ENCODE results near the gene C6orf58.
"Not testable (repeated sequence)": the region's sequence is repeated elsewhere in the genome, so short reads cannot be mapped to it uniquely, and the experiment has no call there.

C6orf58 gene

DNA sequence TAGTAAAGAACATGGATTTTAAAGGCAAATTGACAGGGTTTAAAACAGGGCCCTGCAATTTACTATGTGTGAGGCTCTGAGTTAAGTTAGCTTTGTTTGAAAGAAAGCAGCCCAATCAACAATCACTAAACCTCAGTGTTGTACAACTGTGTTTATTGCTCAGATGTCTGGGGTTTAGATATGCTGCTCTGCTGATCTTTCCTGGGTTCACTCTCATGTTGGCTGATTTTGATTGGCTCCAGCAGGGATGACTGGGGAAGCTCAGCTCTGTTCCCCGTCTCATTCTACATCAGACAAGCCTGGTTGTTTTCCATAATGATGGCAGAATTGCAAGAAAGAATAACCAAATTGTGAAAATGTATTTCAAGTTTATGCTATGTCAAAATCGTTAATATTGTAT, 10.9 kb downstream of the C6orf58 start:
- no peaks in the 10 kb centered on the region for H4K20me1 ChIP-seq (ENCODE audit: insufficient read depth)
- H3K79me2 ChIP-seq (ENCODE audit: insufficient read depth, low read depth), result no peaks in the 10 kb centered on the region
- no peak overlapping the region for H2AFZ ChIP-seq (ENCODE audit: low read depth)
- H3K4me1 ChIP-seq (ENCODE audit: low read depth, poor library complexity, severe bottlenecking), result no peaks in the 10 kb centered on the region
- H3K27ac ChIP-seq, result no peak overlapping the region
- H3K27me3 ChIP-seq (ENCODE audit: insufficient read depth, low read depth), result no peaks in the 10 kb centered on the region
- no peak overlapping the region for H3K9ac ChIP-seq
- H3K4me3 ChIP-seq (IDR thresholded peaks at IDR 0.05; ENCODE audit: insufficient read depth, low read depth, low read length), result no peak overlapping the region
- H3K4me2 ChIP-seq, result no peak overlapping the region
- TF ChIP-seq, protein P1, sequence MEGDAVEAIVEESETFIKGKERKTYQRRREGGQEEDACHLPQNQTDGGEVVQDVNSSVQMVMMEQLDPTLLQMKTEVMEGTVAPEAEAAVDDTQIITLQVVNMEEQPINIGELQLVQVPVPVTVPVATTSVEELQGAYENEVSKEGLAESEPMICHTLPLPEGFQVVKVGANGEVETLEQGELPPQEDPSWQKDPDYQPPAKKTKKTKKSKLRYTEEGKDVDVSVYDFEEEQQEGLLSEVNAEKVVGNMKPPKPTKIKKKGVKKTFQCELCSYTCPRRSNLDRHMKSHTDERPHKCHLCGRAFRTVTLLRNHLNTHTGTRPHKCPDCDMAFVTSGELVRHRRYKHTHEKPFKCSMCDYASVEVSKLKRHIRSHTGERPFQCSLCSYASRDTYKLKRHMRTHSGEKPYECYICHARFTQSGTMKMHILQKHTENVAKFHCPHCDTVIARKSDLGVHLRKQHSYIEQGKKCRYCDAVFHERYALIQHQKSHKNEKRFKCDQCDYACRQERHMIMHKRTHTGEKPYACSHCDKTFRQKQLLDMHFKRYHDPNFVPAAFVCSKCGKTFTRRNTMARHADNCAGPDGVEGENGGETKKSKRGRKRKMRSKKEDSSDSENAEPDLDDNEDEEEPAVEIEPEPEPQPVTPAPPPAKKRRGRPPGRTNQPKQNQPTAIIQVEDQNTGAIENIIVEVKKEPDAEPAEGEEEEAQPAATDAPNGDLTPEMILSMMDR (conservative IDR thresholded peaks at IDR 0.05; ENCODE audit: low read depth, low read length), result no peak
- H3K36me3 ChIP-seq (ENCODE audit: insufficient read depth), result no peaks in the 10 kb centered on the region

DNA sequence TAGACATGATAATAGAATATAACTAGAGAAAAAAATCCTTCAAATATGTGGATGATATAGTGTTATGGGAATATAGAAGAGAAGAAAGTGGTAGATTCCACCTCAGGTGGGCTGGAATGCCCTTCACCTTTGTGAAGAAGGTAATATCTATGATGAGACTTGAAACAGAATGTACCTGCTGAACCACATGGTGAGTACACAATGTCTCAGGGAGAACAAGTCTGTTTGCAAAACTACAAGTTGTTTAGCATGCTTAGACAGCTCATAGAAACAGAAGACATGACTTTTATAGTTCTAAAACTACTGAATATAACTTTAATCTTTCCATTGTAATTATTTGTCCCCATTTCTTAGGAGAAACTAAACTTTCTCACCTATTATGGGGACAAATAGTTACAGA, 12.2 kb downstream of the C6orf58 start:
- H3K4me1 ChIP-seq (ENCODE audit: low read depth, poor library complexity, severe bottlenecking), result no peaks in the 10 kb centered on the region
- H2AFZ ChIP-seq (ENCODE audit: low read depth), result no peak overlapping the region
- H3K9ac ChIP-seq, result no peak overlapping the region
- H3K27me3 ChIP-seq (ENCODE audit: insufficient read depth, low read depth), result no peaks in the 10 kb centered on the region
- no peak overlapping the region for H3K4me2 ChIP-seq
- H3K27ac ChIP-seq, result no peak overlapping the region
- no peaks in the 10 kb centered on the region for H3K79me2 ChIP-seq (ENCODE audit: insufficient read depth, low read depth)
- TF ChIP-seq, protein P1 (conservative IDR thresholded peaks at IDR 0.05; ENCODE audit: low read depth, low read length), result no peak
- no peaks in the 10 kb centered on the region for H3K36me3 ChIP-seq (ENCODE audit: insufficient read depth)
- no peaks in the 10 kb centered on the region for H4K20me1 ChIP-seq (ENCODE audit: insufficient read depth)
- H3K4me3 ChIP-seq (IDR thresholded peaks at IDR 0.05; ENCODE audit: insufficient read depth, low read depth, low read length), result no peak overlapping the region

DNA sequence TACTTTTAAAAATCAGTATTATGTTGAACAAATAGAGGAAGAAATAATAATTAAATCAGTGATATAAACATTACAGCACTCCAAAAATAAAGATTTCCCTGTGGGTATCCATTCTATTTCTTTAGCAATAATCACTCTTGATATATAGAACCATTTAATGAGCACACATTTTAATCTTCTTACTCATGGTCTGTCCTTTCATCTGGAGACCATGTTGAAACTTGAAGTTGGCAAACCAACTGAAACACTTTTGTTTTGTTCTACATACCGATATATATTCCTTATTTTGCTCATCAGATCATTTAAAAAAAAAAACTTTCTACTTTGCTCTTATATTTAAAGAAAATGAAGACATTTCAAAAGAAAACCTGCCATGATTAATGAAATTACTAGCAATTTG, 13.4 kb downstream of the C6orf58 start:
- Histone ChIP-seq H3K9ac (no peak overlapping the region), H3K27me3 (ENCODE audit: insufficient read depth, low read depth) (no peaks in the 10 kb centered on the region), H3K27ac (no peak overlapping the region)

DNA sequence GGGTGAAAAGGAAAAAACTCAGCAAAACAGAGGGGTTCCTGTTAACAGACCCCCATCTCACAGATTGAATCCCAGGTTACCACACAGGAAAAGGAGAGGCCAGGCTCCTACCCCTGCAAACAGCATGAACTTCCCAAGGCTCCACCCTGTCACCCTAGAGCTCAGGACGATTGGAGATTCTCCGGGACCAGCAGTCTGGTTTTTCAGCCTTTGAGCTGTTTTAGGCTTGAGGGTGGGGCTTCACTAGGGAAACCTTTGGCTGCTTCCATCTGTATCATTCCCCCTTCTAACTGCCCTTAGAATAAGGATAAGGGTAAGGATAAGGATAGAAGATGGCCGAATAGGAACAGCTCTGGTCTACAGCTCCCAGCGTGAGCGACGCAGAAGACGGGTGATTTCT, 16.0 kb downstream of the C6orf58 start:
- no peak overlapping the region for H3K4me2 ChIP-seq
- no peak overlapping the region for H3K4me3 ChIP-seq (IDR thresholded peaks at IDR 0.05; ENCODE audit: insufficient read depth, low read depth, low read length)
- H4K20me1 ChIP-seq (ENCODE audit: insufficient read depth), result no peaks in the 10 kb centered on the region
- H3K79me2 ChIP-seq (ENCODE audit: insufficient read depth, low read depth), result no peaks in the 10 kb centered on the region
- H3K36me3 ChIP-seq (ENCODE audit: insufficient read depth), result no peaks in the 10 kb centered on the region
- TF ChIP-seq, protein P1 (conservative IDR thresholded peaks at IDR 0.05; ENCODE audit: low read depth, low read length), result no peak
- no peaks in the 10 kb centered on the region for H3K27me3 ChIP-seq (ENCODE audit: insufficient read depth, low read depth)
- H2AFZ ChIP-seq (ENCODE audit: low read depth), result no peak overlapping the region
- no peak overlapping the region for H3K27ac ChIP-seq
- H3K4me1 ChIP-seq (ENCODE audit: low read depth, poor library complexity, severe bottlenecking), result no peaks in the 10 kb centered on the region
- H3K9ac ChIP-seq, result no peak overlapping the region

More for the DNA sequence above, 13.4 kb downstream of the C6orf58 start:
- H3K4me3 ChIP-seq (IDR thresholded peaks at IDR 0.05; ENCODE audit: insufficient read depth, low read depth, low read length), result no peak overlapping the region
- H3K4me1 ChIP-seq (ENCODE audit: low read depth, poor library complexity, severe bottlenecking), result no peaks in the 10 kb centered on the region
- H4K20me1 ChIP-seq (ENCODE audit: insufficient read depth), result no peaks in the 10 kb centered on the region
- H3K36me3 ChIP-seq (ENCODE audit: insufficient read depth), result no peaks in the 10 kb centered on the region
- TF ChIP-seq, protein P1 (conservative IDR thresholded peaks at IDR 0.05; ENCODE audit: low read depth, low read length), result no peak
- no peak overlapping the region for H3K4me2 ChIP-seq
- H3K79me2 ChIP-seq (ENCODE audit: insufficient read depth, low read depth), result no peaks in the 10 kb centered on the region
- no peak overlapping the region for H2AFZ ChIP-seq (ENCODE audit: low read depth)

DNA sequence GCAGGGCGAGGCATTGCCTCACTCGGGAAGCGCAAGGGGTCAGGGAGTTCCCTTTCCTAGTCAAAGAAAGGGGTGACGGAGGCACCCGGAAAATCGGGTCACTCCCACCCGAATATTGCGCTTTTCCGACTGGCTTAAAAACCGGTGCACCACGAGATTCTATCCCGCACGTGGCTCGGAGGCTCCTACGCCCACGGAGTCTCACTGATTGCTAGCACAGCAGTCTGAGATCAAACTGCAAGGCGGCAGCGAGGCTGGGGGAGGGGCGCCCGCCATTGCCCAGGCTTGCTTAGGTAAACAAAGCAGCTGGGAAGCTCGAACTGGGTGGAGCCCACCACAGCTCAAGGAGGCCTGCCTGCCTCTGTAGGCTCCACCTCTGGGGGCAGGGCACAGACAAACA, 16.5 kb downstream of the C6orf58 start:
- not testable (repeated sequence) for H3K4me3 ChIP-seq (IDR thresholded peaks at IDR 0.05; ENCODE audit: insufficient read depth, low read depth, low read length); H4K20me1 ChIP-seq (ENCODE audit: insufficient read depth); H3K4me2 ChIP-seq; H3K36me3 ChIP-seq (ENCODE audit: insufficient read depth); H3K27me3 ChIP-seq (ENCODE audit: insufficient read depth, low read depth); H3K79me2 ChIP-seq (ENCODE audit: insufficient read depth, low read depth); H3K4me1 ChIP-seq (ENCODE audit: low read depth, poor library complexity, severe bottlenecking); H2AFZ ChIP-seq (ENCODE audit: low read depth); H3K27ac ChIP-seq; H3K9ac ChIP-seq

All from KMS-11 (cell line).